ENCODE results near the gene VWA8. TPM values are rescaled to one million over a fixed set of nuclear protein-coding genes. Genes with fewer than 3 reads are reported as not detected.
"Not testable (repeated sequence)": the region's sequence is repeated elsewhere in the genome, so short reads cannot be mapped to it uniquely, and the experiment has no call there.

Gene VWA8
- total and polyA plus RNA-seq, 4 donors, result 9.8 to 35.7 (median 18.5) TPM

DNA sequence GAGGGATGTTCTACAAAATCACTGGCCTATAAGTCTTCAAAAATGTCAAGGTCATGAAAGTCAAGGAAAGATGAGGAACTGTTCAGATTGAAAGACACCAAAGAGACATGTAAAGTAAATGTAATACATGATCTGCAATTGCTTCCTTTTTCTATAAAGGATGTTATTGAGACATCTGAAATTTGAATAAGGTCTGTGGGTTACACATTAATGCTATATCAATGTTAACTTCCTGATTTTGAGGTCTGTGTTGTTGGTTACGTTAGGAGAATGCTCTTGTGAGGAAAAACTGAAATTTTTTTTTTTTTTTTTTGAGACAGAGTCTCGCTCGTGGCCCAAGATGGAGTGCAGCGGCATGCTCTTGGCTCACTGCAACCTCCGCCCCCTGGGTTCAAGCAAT lies 306.1 kb downstream of the VWA8 start:
- 94% methylated on average over 3 of the region's 5 CpGs for WGBS (ENCODE audit: insufficient coverage)
- Histone ChIP-seq H3K36me3 (ENCODE audit: control insufficient read depth, insufficient read depth, low read length) (no peaks in the 10 kb centered on the region), H3K27ac (ENCODE audit: low read depth, low read length) (no peak overlapping the region), H3K4me1 (ENCODE audit: control insufficient read depth, insufficient read depth, low read length) (no peaks in the 10 kb centered on the region), H3K4me3 (ENCODE audit: low read depth, low read length) (no peak overlapping the region), H3K9me3 (ENCODE audit: control insufficient read depth, insufficient read depth, low read length) (no peaks in the 10 kb centered on the region), H3K27me3 (ENCODE audit: control insufficient read depth, insufficient read depth, low read length) (no peaks in the 10 kb centered on the region)
- DNase-seq (ENCODE audit: low read depth in 4 of 6, low spot score in 6 of 6), result no peak

DNA sequence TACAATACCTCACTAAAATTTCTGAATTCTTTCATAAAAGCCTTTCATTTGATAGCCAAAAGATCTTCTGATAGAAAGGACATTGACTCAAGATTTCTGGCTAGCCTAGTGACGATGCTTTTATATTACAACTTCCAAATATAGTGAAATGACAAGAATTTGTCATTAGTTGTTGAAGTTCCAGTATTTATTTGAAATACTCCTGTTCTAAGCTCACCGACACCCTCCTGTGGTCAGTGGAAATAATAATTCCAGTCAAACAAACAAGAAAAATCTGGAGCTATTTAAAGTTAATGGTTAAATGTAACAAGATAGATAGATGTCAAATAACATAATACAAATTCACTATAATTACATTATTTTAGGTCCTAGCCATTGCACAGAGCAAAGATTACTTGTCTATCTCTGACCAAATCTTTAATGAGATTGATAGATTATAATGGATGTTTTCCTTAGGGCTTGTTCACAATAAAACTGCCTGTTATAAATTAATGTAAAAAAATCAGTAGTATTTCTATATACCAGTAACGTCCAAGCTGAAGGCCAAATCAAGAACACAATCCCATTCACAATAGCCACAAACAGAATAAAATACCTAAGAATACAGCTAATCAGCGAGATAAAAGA lies 308.1 kb downstream of the VWA8 start:
- Histone ChIP-seq H3K27ac (ENCODE audit: low read depth, low read length) (no peak overlapping the region), H3K27me3 (ENCODE audit: control insufficient read depth, insufficient read depth, low read length) (no peaks in the 10 kb centered on the region), H3K9me3 (ENCODE audit: control insufficient read depth, insufficient read depth, low read length) (no peaks in the 10 kb centered on the region), H3K4me1 (ENCODE audit: control insufficient read depth, insufficient read depth, low read length) (no peaks in the 10 kb centered on the region), H3K4me3 (ENCODE audit: low read depth, low read length) (no peak overlapping the region), H3K36me3 (ENCODE audit: control insufficient read depth, insufficient read depth, low read length) (no peaks in the 10 kb centered on the region)
- no CpG with 5 or more reads among the region's 4 CpGs for WGBS (ENCODE audit: insufficient coverage)
- DNase-seq (ENCODE audit: low read depth in 4 of 6, low spot score in 6 of 6), result peak in 3 of 6 donors; percentile 35 to 84 (median 72)

DNA sequence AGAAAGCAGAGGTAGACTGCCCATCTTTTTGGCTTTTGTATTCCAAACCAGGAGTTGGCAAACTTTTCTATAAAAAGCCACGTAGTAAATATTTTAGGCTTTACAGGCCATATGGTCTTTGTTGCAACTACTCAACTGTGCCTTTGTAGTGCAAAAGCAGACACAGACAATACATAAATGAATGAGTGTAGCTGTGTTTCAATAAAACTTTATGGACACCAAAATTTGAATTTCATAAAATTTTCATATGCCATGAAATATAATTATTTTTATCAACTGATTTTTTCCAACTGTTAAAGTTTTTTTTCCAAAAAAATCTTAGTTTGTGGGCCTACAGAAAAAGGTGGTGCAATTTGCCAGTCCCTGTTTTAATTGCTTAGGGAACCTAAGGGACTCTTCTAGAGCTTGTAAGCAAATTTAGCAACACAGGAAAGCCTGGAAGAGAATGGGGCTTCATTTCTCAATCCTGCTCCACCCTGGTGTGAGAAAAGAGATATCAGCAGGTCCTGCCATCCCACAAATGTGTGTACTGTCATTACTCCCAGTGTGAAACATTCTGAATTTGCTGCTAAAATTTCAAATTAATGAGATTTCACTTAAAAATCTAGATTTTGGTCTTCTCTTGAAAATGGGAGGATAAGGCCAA lies 309.4 kb downstream of the VWA8 start:
- H3K27ac ChIP-seq (ENCODE audit: low read depth, low read length), result no peak overlapping the region

DNA sequence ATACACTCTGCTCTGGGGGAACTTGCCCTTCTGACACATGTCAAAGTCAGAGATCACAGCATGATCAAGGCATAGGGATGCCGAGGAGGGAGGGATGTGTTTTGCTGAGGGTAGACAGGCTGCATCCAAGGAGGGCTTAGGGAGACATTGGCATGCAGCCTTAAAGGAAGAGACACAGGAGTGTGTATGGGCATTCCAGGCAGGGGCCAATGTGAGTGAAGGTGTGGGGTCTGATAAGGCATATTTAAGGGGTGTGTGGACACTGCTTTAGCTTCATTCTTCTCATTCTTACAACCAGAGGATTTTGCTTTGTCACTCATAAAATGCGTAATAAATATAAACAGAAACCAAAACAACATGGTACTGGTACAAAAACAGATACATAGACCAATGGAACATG lies 310.2 kb downstream of the VWA8 start:
- Histone ChIP-seq H3K4me1 (ENCODE audit: control insufficient read depth, insufficient read depth, low read length) (no peaks in the 10 kb centered on the region), H3K27ac (ENCODE audit: low read depth, low read length) (no peak overlapping the region), H3K27me3 (ENCODE audit: control insufficient read depth, insufficient read depth, low read length) (no peaks in the 10 kb centered on the region), H3K36me3 (ENCODE audit: control insufficient read depth, insufficient read depth, low read length) (no peaks in the 10 kb centered on the region), H3K4me3 (ENCODE audit: low read depth, low read length) (no peak overlapping the region), H3K9me3 (ENCODE audit: control insufficient read depth, insufficient read depth, low read length) (no peaks in the 10 kb centered on the region)
- 55% methylated on average over 1 of the region's 2 CpGs for WGBS (ENCODE audit: insufficient coverage)
- DNase-seq (ENCODE audit: low read depth in 4 of 6, low spot score in 6 of 6), result no peak

More for the DNA sequence above, 309.4 kb downstream of the VWA8 start:
- DNase-seq (ENCODE audit: low read depth in 4 of 6, low spot score in 6 of 6), result no peak
- no CpG with 5 or more reads among the region's 1 CpG for WGBS (ENCODE audit: insufficient coverage)
- Histone ChIP-seq H3K9me3 (ENCODE audit: control insufficient read depth, insufficient read depth, low read length) (no peaks in the 10 kb centered on the region), H3K4me3 (ENCODE audit: low read depth, low read length) (no peak overlapping the region), H3K4me1 (ENCODE audit: control insufficient read depth, insufficient read depth, low read length) (no peaks in the 10 kb centered on the region), H3K36me3 (ENCODE audit: control insufficient read depth, insufficient read depth, low read length) (no peaks in the 10 kb centered on the region), H3K27me3 (ENCODE audit: control insufficient read depth, insufficient read depth, low read length) (no peaks in the 10 kb centered on the region)

DNA sequence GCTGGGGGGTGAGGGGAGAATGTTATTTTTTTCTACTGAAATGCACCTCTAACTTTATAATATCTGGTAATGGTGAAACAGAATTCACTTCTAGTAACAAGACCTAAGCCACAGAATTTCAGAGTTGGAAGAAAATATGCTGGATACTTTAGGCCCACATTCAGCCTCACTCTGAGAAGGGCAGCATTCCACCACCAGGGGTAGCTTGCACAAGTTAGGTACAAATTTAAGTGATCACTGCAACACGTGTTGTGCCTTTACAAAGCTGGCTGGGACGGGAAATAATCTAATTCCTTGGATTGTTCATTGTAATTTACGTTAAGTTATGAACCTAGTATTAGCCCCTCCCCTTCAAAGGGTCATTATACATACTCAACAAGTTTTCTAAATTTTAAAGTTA lies 311.2 kb downstream of the VWA8 start:
- Histone ChIP-seq H3K4me1 (ENCODE audit: control insufficient read depth, insufficient read depth, low read length) (no peaks in the 10 kb centered on the region), H3K9me3 (ENCODE audit: control insufficient read depth, insufficient read depth, low read length) (no peaks in the 10 kb centered on the region), H3K4me3 (ENCODE audit: low read depth, low read length) (no peak overlapping the region), H3K36me3 (ENCODE audit: control insufficient read depth, insufficient read depth, low read length) (no peaks in the 10 kb centered on the region), H3K27ac (ENCODE audit: low read depth, low read length) (no peak overlapping the region), H3K27me3 (ENCODE audit: control insufficient read depth, insufficient read depth, low read length) (no peaks in the 10 kb centered on the region)
- no CpG with 5 or more reads among the region's 3 CpGs for WGBS (ENCODE audit: insufficient coverage)
- no peak for DNase-seq (ENCODE audit: low read depth in 4 of 6, low spot score in 6 of 6)

DNA sequence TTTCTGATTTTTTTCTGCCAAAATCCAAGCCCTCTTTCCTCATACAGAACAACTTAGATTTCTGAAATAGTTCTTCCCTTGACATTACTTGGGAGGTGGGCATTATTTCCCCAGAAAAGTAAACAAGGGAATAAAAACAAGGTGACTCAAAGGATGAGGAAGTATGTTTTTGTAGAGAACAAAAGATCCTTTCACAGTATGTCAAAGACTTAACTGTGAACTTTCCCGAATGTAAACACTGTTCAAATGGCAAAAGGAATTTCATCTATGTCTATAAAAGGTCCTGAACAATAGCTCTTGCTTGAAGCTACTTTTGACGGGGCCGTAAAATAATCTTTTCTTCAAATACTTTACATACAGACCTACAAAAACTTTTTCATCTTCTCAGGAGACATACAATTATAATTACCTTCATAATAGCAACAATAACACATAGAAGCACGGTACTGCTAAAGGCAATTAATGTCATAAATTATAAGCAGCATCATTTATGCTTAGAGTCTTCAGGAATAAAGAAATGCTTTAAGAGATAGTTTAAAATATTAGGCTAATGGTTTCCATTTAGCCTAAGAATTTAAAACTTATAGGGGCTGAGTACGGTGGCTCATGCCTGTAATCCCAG lies 312.5 kb downstream of the VWA8 start:
- WGBS (ENCODE audit: insufficient coverage), result 53% methylated on average over 2 of the region's 5 CpGs
- no peak overlapping the region for H3K4me3 ChIP-seq (ENCODE audit: low read depth, low read length)
- no peaks in the 10 kb centered on the region for H3K9me3 ChIP-seq (ENCODE audit: control insufficient read depth, insufficient read depth, low read length)
- H3K36me3 ChIP-seq (ENCODE audit: control insufficient read depth, insufficient read depth, low read length), result no peaks in the 10 kb centered on the region
- peaks cover 3% of the 10 kb centered on the region for H3K4me1 ChIP-seq (ENCODE audit: control insufficient read depth, insufficient read depth, low read length)
- H3K27ac ChIP-seq (ENCODE audit: low read depth, low read length), result peak overlapping the region; percentile 75
- no peaks in the 10 kb centered on the region for H3K27me3 ChIP-seq (ENCODE audit: control insufficient read depth, insufficient read depth, low read length)
- DNase-seq (ENCODE audit: low read depth in 4 of 6, low spot score in 6 of 6), result peak in 1 of 6 donors; percentile 37

DNA sequence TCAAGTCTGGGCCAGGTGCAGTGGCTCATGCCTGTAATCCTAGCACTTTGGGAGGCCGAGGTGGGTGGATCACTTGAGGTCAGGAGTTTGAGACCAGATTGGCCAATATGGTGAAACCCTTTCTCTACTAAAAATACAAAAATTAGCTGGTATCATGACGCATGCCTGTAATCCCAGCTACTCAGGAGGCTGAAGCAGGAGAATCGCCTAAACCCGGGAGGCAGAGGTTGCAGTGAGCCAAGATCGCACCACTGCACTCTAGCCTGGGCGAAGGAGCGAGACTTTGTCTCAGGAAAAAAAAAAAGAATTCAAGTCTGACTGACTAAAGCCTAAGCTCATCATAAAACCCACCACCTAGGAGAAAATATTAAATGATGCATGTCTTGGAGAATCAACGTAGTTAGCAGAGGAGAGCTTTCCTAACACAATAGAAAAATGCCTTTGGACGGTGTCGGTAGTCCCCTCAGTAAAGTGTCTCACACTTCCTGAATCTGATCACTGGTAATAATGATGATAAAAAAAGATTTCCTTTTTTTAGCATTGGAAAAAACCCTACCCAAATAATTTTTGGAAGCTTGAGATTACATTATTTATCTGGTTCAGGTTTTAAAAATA lies 313.1 kb downstream of the VWA8 start:
- 79% methylated on average over 4 of the region's 10 CpGs for WGBS (ENCODE audit: insufficient coverage)
- DNase-seq (ENCODE audit: low read depth in 4 of 6, low spot score in 6 of 6); H3K4me1 ChIP-seq (ENCODE audit: control insufficient read depth, insufficient read depth, low read length); H3K27me3 ChIP-seq (ENCODE audit: control insufficient read depth, insufficient read depth, low read length); H3K4me3 ChIP-seq (ENCODE audit: low read depth, low read length); H3K36me3 ChIP-seq (ENCODE audit: control insufficient read depth, insufficient read depth, low read length); H3K9me3 ChIP-seq (ENCODE audit: control insufficient read depth, insufficient read depth, low read length): not testable (repeated sequence)
- peak overlapping the region; percentile 75 for H3K27ac ChIP-seq (ENCODE audit: low read depth, low read length)

DNA sequence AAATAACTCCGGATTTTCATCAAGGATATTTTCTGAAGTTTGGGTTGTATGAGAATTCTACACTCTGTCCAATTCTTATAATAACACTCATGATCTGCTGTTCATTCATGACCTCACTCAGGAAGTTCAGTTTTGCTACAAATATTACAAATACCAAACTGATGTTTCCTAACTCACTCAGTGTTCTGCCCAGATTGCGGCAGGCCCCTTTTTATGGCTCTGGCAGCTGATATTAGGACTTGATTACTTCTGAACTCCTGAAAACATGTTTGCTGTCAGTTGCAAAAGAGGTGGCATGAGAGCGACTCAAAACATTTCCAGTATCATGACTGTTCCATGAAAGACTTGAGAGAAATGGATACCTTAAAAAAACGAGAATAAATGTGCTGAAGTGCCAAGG lies 315.6 kb downstream of the VWA8 start:
- peak overlapping the region; percentile 1 for H3K27ac ChIP-seq (ENCODE audit: low read depth, low read length)
- no CpG with 5 or more reads among the region's 4 CpGs for WGBS (ENCODE audit: insufficient coverage)
- no peaks in the 10 kb centered on the region for H3K9me3 ChIP-seq (ENCODE audit: control insufficient read depth, insufficient read depth, low read length)

DNA sequence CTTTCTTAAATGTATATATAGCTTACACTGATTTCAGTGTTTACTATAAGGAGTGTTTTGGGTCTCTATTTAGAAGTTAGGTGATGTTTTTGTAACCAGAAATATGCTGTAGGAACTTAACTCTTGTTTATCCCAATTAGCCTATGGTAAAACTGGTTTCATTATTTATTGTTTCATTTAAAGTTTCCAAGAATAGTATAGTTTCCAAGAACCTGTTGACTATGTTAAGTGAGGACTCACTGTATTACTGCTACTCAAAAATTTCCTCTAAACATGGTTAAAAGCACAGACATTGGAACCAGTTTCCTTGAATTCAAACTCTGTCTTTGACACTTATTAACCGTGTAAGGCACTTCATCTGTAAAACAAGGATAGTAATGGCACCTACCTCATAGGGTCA lies 316.2 kb downstream of the VWA8 start:
- Histone ChIP-seq H3K36me3 (ENCODE audit: control insufficient read depth, insufficient read depth, low read length) (no peaks in the 10 kb centered on the region), H3K27ac (ENCODE audit: low read depth, low read length) (no peak overlapping the region)
- WGBS (ENCODE audit: insufficient coverage), result no CpG with 5 or more reads among the region's 1 CpG

More for the DNA sequence above, 315.6 kb downstream of the VWA8 start:
- Histone ChIP-seq H3K36me3 (ENCODE audit: control insufficient read depth, insufficient read depth, low read length) (no peaks in the 10 kb centered on the region), H3K27me3 (ENCODE audit: control insufficient read depth, insufficient read depth, low read length) (no peaks in the 10 kb centered on the region), H3K4me1 (ENCODE audit: control insufficient read depth, insufficient read depth, low read length) (peaks cover 7% of the 10 kb centered on the region), H3K4me3 (ENCODE audit: low read depth, low read length) (no peak overlapping the region)
- DNase-seq (ENCODE audit: low read depth in 4 of 6, low spot score in 6 of 6), result no peak

More for the DNA sequence above, 316.2 kb downstream of the VWA8 start:
- no peak overlapping the region for H3K4me3 ChIP-seq (ENCODE audit: low read depth, low read length)
- peaks cover 7% of the 10 kb centered on the region for H3K4me1 ChIP-seq (ENCODE audit: control insufficient read depth, insufficient read depth, low read length)
- no peaks in the 10 kb centered on the region for H3K27me3 ChIP-seq (ENCODE audit: control insufficient read depth, insufficient read depth, low read length)
- H3K9me3 ChIP-seq (ENCODE audit: control insufficient read depth, insufficient read depth, low read length), result no peaks in the 10 kb centered on the region
- no peak for DNase-seq (ENCODE audit: low read depth in 4 of 6, low spot score in 6 of 6)

Measured in spinal cord (tissue), 10 donors.